DOHH2 (cell line): ENCODE measurements around the gene ZNF563.

Experiments used
- CTCF ChIP-seq: fragments of 200-600 bp; sonication (generic); IDR thresholded peaks from one replicate; pipeline ENCODE4 v1.5.1; 2014; ENCODE audit warnings: antibody characterized with exemption, mild to moderate bottlenecking, low read depth, low read length; ENCODE audit not compliant: poor library complexity, severe bottlenecking
- EZH2phosphoT487 ChIP-seq: fragments of 200-600 bp; sonication (generic); IDR thresholded peaks from 2 replicates; pipeline ENCODE4 v1.6.1; 2017; ENCODE audit warnings: borderline replicate concordance, mild to moderate bottlenecking, antibody characterized with exemption, low read length, moderate library complexity, mixed read lengths

- TF ChIP-seq CTCF (no peak), EZH2phosphoT487 (no peak)
Observed at GRCh38 chr19:12293777-12294248, 39.6 kb downstream of the ZNF563 start.
